Omental fat pad (tissue), 4 donors: ENCODE measurements around the gene PLXDC2. TPM values are rescaled to one million over a fixed set of nuclear protein-coding genes. Genes with fewer than 3 reads are reported as not detected.

Experiments used
- ATAC-seq: fragments of 150-250 bp; one replicate; pipeline ENCODE4 v1.9.1; 2016; ENCODE audit warnings: mild to moderate bottlenecking, moderate library complexity; ENCODE audit not compliant: low FRiP score
- DNase-seq: peaks from one replicate; pipeline ENCODE4 v3.0.0-alpha.2; 2019; ENCODE audit warnings: low spot score
- total RNA-seq, 4 donors: library from RNA; depleted of rRNA; stranded (reverse); fragments of >200 nt; gene quantifications; one replicate each; pipeline ENCODE4 v1.1.0, GENCODE V29; 2016
- TF ChIP-seq, protein P1 (sequence below), 3 donors: fragments of 450-650 bp; IDR thresholded peaks; one replicate each; pipeline ENCODE4 v1.5.1; 2016 to 2017; ENCODE audit warnings: antibody characterized with exemption in 3 of 3, mild to moderate bottlenecking in 3 of 3, moderate library complexity in 2 of 3

PLXDC2 gene
- total RNA-seq, 4 donors from 2014 or later, result 54.0 to 79.9 (median 65.9) TPM

DNA sequence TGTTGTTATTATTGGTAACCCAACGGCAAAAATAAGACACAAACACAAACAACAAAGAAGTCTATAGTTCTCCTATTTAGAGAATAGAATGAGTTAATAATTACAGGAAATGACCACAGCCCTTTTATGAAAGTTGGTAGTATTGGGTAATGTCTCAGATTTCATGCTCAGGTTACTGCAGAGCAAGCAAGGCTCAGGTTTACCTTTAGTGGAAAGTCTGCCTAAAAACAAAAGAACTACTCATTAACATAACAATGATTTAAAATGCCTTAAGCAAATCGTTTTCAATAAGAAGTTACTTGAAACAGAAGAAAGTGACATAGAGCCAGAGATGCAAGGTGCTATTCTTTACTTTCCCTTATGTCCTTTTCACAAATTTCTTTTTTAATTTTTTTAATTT, 441.2 kb downstream of the PLXDC2 start:
- TF ChIP-seq, protein P1, sequence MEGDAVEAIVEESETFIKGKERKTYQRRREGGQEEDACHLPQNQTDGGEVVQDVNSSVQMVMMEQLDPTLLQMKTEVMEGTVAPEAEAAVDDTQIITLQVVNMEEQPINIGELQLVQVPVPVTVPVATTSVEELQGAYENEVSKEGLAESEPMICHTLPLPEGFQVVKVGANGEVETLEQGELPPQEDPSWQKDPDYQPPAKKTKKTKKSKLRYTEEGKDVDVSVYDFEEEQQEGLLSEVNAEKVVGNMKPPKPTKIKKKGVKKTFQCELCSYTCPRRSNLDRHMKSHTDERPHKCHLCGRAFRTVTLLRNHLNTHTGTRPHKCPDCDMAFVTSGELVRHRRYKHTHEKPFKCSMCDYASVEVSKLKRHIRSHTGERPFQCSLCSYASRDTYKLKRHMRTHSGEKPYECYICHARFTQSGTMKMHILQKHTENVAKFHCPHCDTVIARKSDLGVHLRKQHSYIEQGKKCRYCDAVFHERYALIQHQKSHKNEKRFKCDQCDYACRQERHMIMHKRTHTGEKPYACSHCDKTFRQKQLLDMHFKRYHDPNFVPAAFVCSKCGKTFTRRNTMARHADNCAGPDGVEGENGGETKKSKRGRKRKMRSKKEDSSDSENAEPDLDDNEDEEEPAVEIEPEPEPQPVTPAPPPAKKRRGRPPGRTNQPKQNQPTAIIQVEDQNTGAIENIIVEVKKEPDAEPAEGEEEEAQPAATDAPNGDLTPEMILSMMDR (IDR thresholded peaks at IDR 0.05), result no peak
- DNase-seq, result no peak
- ATAC-seq, result no peak

DNA sequence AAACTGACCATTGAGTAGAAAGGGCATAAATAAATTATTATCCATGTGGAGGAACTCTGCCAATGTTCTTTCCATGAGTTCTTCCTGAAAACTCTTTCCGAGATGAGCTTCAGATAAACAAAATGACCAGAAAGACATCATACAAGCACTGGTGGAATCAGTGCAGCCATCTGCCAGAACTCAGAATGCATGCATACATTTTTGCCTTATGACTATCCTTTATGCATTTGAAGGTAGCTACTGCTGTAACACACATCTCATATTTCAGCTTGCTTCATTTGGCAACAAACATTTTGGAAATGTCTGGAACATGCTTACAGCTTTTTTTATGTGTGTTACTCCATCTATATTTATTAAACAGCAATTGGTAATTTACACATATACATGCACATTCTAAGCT, 448.9 kb downstream of the PLXDC2 start:
- DNase-seq (no peak), ATAC-seq (no peak)
- TF ChIP-seq, protein P1 (IDR thresholded peaks at IDR 0.05), result no peak

DNA sequence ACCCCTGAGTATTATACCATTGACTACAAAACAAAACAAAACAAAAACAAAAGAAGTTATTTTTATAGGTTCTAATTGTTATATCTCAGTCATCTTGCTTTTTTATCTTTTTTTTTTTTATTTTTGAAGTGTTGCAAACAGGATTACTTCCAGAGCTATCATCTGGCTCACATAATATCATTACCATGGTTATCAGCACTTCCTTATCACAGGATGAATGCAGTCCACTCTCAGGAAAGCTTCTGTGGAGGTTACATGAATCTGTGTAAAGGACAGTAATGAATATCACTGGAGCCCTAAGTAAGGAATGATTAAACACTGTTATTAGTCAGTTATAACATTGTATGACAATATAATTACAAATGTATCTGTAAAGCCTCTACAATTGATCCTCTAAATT, 451.5 kb downstream of the PLXDC2 start:
- TF ChIP-seq, protein P1 (IDR thresholded peaks at IDR 0.05), result no peak
- ATAC-seq, result no peak
- DNase-seq, result no peak

DNA sequence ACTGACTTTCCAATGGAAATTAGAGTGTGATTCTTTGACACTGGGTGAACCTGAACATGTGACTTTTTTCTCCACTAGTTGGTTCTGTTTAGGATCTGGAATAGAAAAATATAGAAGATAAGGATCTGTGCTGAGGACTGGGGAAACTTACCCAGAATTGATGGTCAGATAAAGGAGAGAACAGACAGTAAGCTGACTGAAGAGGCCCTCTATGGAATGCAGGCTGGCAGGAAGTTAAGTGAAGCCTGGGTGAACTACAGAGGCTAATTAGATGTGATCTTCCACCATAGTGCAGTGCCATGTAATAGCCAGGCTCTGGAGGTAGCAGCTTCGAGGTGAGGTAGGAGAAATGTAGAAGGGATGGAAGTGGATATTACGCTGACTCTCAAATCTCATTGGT, 455.3 kb downstream of the PLXDC2 start:
- TF ChIP-seq, protein P1 (IDR thresholded peaks at IDR 0.05), result no peak
- DNase-seq, result no peak
- ATAC-seq, result no peak

DNA sequence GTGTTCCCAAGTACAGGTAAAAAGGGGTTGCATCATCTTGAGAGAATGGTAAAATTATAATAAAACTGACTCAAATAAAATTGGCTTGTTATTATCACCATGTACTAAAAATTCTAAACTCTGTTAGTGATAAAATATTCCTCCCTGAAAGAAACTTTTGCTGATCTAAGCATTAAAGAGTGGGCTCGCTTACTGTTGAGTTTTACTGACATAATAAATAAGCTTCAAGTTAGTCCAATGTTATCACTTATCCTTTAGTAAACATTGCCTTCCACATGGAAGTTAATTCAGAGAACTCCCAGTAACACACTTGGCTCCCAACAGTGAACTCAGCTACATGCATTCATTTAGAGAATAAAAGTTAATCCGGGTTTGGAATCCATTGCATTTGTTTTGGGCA, 456.4 kb downstream of the PLXDC2 start:
- ATAC-seq (no peak), DNase-seq (no peak)
- TF ChIP-seq, protein P1 (IDR thresholded peaks at IDR 0.05), result no peak

DNA sequence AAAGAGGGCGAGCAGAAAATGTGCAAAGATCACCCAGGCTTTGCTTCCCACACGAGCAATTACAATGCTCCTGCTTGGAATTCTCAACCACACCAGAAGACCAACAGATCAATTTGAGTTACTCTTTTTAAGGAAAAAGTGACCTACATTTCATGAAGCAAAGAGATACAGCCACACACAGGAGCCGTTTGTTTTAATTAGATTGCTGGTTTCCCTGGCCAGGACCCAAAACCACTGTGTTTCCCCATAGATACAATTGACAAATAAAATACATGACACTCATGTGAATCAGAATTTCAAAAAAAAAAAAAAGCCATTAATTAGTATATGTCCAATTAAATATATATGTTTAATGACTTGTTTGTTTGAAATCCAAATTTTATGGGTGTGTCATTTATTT, 458.3 kb downstream of the PLXDC2 start:
- TF ChIP-seq, protein P1 (IDR thresholded peaks at IDR 0.05), result no peak
- DNase-seq (no peak), ATAC-seq (no peak)

DNA sequence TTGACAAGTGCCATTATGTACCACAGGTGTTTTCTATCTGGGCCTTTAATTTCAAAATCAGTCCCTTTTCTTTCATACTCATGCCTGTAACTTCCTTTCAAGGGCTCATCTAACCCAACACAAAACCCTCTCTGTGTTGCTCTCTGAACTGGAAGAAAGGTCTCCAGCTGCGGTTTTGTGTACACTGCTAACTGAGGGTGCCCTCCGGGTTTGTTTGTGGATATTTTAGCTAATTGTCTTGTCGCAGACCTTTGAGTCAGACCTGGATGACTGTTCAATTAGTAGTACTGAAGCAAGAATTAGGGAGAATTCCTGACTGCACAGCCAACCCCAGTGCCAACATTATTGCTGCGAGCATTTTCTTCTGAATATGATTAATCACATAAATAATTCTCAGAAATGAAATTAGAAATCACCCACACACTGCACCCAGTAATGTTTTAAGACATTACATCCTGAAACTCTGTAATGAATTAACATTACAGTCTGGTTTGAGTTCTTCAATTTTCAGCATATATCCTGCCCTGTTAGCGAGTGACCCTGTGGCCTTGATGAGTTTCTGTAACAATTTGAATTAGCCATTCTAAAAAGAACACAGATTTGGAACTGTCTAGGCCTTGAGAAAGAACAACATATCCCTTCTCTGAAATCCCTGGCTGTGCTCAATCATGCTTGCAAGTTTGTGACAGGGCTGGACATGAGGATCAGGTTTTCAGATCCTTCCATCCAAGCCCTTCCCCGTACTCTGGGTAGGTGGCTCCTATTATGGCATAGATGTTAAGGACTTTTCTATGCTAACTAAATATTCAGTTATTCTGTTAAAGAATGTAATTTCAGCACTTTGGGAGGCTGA, 460.1 kb downstream of the PLXDC2 start:
- DNase-seq (no peak), ATAC-seq (peak; percentile 62)
- TF ChIP-seq, protein P1 (IDR thresholded peaks at IDR 0.05), result no peak
